Measurements from ENCODE around the gene PATJ.
"Not testable (repeated sequence)": the region's sequence is repeated elsewhere in the genome, so short reads cannot be mapped to it uniquely, and the experiment has no call there.

The PATJ gene, protein sequence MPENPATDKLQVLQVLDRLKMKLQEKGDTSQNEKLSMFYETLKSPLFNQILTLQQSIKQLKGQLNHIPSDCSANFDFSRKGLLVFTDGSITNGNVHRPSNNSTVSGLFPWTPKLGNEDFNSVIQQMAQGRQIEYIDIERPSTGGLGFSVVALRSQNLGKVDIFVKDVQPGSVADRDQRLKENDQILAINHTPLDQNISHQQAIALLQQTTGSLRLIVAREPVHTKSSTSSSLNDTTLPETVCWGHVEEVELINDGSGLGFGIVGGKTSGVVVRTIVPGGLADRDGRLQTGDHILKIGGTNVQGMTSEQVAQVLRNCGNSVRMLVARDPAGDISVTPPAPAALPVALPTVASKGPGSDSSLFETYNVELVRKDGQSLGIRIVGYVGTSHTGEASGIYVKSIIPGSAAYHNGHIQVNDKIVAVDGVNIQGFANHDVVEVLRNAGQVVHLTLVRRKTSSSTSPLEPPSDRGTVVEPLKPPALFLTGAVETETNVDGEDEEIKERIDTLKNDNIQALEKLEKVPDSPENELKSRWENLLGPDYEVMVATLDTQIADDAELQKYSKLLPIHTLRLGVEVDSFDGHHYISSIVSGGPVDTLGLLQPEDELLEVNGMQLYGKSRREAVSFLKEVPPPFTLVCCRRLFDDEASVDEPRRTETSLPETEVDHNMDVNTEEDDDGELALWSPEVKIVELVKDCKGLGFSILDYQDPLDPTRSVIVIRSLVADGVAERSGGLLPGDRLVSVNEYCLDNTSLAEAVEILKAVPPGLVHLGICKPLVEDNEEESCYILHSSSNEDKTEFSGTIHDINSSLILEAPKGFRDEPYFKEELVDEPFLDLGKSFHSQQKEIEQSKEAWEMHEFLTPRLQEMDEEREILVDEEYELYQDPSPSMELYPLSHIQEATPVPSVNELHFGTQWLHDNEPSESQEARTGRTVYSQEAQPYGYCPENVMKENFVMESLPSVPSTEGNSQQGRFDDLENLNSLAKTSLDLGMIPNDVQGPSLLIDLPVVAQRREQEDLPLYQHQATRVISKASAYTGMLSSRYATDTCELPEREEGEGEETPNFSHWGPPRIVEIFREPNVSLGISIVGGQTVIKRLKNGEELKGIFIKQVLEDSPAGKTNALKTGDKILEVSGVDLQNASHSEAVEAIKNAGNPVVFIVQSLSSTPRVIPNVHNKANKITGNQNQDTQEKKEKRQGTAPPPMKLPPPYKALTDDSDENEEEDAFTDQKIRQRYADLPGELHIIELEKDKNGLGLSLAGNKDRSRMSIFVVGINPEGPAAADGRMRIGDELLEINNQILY (N-terminal part only)

DNA sequence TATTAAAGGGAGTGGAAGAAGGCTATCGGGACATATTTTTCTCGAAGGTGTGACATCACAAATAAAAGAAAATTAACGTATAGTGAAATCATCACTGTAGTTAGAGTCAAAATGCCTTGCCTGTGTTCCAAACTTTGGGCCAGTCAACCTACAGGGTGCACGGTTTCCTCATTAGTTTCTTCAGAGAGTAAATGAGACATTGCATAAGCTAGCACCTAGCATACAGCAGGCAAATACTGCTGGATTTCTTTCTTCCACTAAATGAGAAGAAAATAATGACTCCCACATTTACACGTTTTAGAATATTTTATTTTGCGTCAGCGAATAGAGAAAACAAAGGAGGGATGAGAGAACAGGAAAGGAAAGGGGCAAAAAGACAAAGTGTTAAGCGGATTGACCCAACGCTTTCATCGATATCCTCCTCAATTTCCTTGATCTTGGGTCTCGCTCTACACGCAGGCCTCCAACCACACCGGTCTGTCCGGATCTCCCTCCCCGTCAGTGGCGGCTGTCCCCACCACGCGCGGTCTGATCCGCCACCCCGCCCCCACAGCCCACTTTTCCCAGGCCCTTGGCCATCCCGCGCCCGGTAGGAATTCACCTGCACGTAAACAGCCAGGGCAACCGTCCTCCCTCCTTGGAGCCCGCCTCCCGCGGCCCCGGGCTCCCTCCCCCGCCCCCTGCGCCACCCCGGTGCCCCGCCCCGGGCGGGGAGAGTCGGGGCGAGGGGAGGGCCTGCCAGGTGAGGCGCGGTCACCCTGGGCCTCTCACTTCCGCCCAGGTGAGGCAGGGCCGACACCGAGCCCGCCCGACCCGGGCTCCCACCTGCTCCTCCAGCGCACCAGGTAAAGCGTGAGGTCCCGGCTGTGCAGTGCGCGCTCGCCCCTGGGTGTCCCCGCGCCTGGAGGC is at the start of gene PATJ:
TSS of gene PATJ (plus strand) at position 770 of the 909 bp plus-strand sequence. CDS start 20,413 bp downstream, outside the sequence.
- DNase-seq (ENCODE audit: extremely low read depth, low read depth): peak; percentile 1
- TF ChIP-seq, protein P1, sequence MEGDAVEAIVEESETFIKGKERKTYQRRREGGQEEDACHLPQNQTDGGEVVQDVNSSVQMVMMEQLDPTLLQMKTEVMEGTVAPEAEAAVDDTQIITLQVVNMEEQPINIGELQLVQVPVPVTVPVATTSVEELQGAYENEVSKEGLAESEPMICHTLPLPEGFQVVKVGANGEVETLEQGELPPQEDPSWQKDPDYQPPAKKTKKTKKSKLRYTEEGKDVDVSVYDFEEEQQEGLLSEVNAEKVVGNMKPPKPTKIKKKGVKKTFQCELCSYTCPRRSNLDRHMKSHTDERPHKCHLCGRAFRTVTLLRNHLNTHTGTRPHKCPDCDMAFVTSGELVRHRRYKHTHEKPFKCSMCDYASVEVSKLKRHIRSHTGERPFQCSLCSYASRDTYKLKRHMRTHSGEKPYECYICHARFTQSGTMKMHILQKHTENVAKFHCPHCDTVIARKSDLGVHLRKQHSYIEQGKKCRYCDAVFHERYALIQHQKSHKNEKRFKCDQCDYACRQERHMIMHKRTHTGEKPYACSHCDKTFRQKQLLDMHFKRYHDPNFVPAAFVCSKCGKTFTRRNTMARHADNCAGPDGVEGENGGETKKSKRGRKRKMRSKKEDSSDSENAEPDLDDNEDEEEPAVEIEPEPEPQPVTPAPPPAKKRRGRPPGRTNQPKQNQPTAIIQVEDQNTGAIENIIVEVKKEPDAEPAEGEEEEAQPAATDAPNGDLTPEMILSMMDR (IDR thresholded peaks at IDR 0.05; ENCODE audit: low read depth, low read length): no peak

DNA sequence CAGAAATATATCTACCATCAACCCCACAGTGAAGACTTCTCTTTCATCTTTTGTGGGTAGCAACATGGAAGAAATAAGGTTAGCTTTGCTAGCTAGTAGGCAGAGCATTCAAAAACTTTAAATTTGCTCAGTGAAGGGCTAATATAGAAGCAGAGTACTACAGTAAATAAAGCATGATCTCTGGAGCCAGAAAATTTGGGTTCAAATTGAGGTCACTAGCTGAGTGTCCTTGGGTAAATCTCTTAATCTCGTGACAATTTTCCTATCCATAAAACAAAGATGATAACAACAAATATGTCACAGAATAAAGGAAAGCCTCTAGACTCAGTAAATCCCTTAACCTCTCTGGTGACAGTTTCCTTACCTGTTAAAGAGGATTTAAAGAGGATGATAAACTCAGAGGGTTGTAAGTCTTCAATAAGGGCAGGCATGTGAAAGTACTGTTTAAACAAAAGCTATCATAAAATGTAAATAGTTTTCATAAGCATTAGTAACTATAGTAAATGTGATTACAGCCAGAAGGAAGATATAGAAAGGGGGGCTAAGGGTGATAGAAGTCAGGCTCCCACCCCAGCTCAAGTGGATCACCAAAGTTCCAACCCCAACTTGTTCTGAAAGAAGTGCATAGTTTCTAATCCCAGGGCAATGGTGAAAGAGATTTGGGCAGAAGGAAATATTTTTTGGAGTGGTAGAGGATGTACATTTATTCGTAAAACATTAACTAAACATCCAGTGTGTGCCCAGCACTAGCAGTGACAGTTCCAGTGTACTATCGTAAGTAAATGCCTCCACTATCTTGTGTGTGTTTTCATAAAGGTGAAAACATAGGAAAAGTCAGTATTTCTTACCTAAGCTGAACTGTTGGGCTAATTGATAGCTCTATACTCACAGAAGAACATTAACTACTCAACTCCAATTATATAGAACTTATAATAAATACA is 42.1 kb upstream of the PATJ start:
- no peak for DNase-seq (ENCODE audit: extremely low read depth, low read depth)
- TF ChIP-seq, protein P1 (IDR thresholded peaks at IDR 0.05; ENCODE audit: low read depth, low read length): no peak

- TF ChIP-seq, protein P1 (IDR thresholded peaks at IDR 0.05; ENCODE audit: low read depth, low read length): no peak
- no peak for DNase-seq (ENCODE audit: extremely low read depth, low read depth)
These were observed 33.0 kb upstream of the PATJ start for GRCh38 chr1:61708953-61709907.

GRCh38 chr1:61709908-61710289 is 32.4 kb upstream of the PATJ start:
- TF ChIP-seq, protein P1 (IDR thresholded peaks at IDR 0.05; ENCODE audit: low read depth, low read length): no peak
- DNase-seq (ENCODE audit: extremely low read depth, low read depth): no peak

DNA sequence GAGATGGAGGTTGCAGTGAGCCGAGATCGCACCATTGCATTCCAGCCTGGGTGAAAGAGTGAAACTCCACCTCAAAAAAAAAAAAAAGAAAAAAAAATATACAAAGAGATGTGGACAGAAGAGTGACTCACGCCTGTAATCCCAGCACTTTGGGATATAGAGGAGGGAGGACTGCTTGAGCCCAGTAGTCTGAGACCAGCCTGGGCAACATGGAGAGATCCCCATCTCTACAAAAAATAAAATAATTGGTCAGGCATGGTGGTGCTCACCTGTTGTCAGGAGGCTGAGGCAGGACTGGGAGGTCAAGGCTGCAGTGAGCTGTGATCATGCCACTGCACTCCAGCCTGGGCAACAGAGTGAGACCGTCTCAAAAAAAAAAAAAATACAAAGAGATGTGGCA is 31.0 kb upstream of the PATJ start:
- not testable (repeated sequence) for DNase-seq (ENCODE audit: extremely low read depth, low read depth)

- TF ChIP-seq, protein P1 (IDR thresholded peaks at IDR 0.05; ENCODE audit: low read depth, low read length): no peak
- no peak for DNase-seq (ENCODE audit: extremely low read depth, low read depth)
These were observed 30.3 kb upstream of the PATJ start for GRCh38 chr1:61711969-61712368.

DNA sequence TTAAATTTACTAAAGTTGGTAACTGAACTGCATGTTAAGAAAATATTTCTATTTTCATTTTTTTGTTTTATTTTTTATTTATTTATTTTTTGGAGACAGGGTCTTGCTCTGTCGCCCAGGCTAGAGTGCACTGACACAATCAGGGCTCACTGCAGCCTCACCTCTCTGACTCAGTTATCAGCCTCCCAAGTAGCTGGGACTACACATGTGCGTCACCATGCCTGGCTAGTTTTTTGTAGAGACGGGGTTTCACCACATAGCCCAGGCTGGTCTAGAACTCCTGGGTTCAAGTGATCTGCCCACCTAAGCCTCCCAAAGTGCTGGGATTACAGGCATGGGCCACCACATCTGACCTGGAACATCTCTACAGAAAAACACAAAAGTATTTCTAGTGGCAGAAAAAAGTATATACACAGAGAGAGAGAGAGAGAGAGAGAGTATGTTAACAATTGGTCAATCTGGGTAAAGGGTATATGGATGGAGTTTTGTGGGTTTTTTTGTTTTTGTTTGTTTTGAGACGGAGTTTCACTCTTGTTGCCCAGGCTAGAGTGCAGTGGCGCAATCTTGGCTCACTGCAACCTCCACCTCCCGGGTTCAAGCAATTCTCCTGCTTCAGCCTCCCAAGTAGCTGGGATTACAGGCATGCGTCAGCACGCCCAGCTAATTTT is 23.1 kb upstream of the PATJ start:
- DNase-seq (ENCODE audit: extremely low read depth, low read depth): not testable (repeated sequence)

Measured in AG09319 (cell line).